ENCODE results near the gene SEMA7A.

GRCh38 chr15:74376226-74376625 is 57.5 kb downstream of the SEMA7A start:
- TF ChIP-seq CTCF (IDR thresholded peaks at IDR 0.05) (no peak), POLR2A (IDR thresholded peaks at IDR 0.05) (no peak)
